NCI-H1694 treated with DMSO at 0.1 percent for 48 hours (cell line): ENCODE measurements around the gene TTLL11.
"Not testable (repeated sequence)": the region's sequence is repeated elsewhere in the genome, so short reads cannot be mapped to it uniquely, and the experiment has no call there.

ENCODE experiments used
- DNase-seq: peaks from one replicate; lab custom pipeline; 2025; lab: John Stamatoyannopoulos, UW

The TTLL11 gene

DNA sequence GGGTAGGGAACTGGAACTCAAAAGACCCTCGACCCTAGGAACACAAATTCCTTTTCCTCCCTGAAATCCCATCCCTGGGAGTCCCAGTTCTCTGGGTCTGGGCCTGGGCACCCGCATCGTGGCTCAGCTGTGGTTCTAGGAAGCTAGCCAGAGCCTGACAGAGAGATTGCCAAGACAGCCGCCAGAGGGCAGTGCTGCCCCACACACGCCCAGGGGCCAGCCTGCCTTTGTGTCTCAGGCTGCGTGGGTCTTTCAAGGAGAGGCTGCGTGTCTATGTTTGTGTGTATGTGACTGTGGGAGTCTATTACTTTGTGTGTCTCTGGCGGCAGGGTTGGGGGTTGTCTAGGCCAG, 32.0 kb upstream of the TTLL11 start:
- peak; percentile 51 for DNase-seq

- no peak for DNase-seq
Observed at GRCh38 chr9:122124528-122124927, 31.4 kb upstream of the TTLL11 start.

- no peak for DNase-seq
Observed at GRCh38 chr9:122124048-122124447, 30.9 kb upstream of the TTLL11 start.

- peak; percentile 46 for DNase-seq
Observed at GRCh38 chr9:122122903-122123632, 30.0 kb upstream of the TTLL11 start.

DNA sequence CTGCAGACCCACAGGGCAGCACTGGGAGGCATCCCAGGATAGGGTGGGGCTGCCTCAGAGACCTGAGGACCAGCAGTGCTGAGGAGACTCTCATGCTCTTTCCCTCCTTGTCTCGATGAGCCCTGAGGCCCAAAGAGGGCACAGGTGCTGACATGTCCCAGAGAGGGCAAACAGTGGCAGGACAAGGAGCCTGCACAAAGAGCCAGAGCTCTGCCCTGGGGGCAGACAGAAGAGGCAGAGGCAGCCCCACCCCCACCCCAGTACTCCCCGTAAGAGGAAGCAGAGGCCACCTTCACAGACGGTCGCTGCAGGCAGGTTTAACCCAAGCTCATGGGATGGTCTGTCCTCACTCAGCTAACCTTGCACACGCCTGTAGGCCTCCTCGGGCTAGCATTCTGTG, 29.4 kb upstream of the TTLL11 start:
- no peak for DNase-seq

DNA sequence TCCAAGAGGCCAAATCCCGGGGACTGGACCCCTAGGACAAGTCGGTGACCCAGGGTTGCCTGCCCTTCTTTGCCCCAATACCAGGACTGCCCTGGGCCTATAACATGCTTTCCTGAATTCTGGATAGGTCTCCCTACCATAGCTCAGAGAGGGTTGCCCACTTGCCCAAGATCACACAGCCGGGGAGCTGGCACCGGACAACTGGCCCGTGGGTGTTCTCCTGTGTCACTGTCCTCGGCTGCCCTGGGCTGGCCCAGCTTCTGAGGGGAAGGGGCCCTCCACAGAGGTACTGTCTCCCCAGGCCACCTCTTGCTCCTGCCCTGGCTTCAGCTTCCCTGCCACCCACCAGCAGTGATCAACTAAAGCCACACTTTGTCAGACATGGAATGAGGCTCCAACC, 28.8 kb upstream of the TTLL11 start:
- no peak for DNase-seq

GRCh38 chr9:122121391-122121790, 28.3 kb upstream of the TTLL11 start:
- no peak for DNase-seq

GRCh38 chr9:122120316-122121071, 27.4 kb upstream of the TTLL11 start:
- DNase-seq = no peak

DNA sequence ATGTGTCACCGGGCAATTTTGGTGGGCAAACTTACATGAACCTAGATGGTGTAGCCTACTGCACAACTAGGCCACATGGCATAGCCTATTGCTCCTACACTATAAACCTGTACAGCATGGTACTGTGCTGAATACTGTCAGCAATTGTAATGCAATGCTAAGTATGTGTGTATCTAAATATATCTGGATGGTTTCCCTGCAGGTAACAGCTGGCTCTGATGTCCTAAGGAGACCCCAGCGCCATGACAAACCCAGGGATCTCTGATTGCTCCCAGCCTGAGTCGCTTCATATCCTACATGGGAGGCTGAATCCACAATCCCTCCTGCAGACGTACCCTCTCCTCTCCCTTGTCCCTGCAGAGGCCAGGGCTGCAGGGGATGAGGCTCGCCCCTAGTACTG, 26.6 kb upstream of the TTLL11 start:
- DNase-seq = no peak

- DNase-seq = no peak
Observed at GRCh38 chr9:122119166-122119521, 26.0 kb upstream of the TTLL11 start.

DNA sequence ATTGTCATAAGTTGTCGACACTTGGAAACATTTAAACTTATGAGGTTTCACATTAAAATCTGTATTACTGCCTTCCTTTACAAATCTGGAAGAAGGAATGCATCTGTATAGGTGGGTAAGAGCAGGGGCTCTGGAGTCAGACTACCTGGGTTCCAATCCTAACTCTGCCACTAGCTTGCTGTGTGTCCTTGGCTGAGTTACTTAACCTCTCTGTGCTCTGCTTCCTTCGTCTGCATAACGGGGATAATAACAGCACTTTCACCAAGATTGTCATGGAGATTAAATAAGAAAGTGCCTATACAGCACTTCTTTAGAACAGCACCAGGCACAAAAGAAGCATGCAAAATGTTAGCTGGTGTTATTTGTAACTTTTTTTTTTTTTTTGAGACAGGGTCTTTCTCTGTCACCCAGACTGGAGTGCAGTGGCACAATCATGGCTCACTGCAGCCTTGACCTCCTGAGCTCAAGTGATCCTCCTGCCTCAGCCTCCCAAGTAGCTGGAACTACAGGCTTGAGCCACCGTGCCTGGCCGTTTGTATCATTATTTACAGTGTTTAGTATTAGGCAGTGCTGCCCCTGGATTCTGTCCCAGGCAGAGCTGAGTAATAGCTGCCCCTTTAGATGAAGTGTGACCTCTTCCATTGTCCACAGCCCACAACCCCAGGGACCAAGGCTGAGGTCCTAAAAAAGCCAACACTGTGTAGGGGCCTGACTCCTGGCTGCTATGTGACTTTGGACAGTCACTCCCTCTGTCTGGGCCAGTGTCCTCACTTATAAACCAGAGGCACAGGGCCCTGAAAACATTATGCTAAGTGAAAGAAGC, 25.4 kb upstream of the TTLL11 start:
- no peak for DNase-seq

DNA sequence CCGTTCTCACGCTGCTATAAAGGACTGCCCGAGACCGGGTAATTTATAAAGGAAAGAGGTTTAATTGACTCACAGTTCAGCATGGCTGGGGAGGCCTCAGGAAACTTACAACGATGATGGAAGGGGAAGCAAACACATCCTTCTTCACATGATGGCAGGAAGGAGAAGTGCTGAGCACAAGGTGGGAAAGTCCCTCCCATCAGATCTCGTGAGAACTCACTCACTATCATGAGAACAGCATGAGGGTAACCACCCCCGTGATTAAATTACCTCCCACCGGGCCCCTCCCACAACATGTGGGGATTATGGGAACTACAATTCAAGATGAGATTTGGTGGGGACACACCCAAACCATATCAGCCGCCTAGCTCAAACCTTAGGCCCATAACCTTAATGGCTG, 24.1 kb upstream of the TTLL11 start:
- DNase-seq = not testable (repeated sequence)

GRCh38 chr9:122116448-122117173, 23.5 kb upstream of the TTLL11 start:
- DNase-seq = no peak

DNA sequence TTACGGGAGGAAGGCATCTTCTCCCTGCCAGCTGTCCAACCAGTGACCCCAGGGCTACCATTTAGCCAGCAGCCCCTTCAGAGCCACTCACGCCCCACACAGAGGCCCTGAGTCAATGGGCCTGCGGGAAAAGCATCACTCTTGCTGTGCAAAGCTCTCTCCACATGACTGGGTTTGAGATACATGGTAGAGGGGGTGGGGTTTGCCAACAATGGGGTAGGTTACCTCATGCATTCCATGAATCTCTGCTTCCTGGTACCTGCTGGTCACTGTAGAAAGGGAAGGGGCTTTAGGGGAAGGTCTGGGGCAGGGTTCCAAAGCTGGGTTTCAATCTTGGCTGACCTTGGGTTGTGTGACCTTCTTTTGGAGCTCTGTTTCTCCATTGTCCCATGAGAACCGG, 22.9 kb upstream of the TTLL11 start:
- no peak for DNase-seq

DNA sequence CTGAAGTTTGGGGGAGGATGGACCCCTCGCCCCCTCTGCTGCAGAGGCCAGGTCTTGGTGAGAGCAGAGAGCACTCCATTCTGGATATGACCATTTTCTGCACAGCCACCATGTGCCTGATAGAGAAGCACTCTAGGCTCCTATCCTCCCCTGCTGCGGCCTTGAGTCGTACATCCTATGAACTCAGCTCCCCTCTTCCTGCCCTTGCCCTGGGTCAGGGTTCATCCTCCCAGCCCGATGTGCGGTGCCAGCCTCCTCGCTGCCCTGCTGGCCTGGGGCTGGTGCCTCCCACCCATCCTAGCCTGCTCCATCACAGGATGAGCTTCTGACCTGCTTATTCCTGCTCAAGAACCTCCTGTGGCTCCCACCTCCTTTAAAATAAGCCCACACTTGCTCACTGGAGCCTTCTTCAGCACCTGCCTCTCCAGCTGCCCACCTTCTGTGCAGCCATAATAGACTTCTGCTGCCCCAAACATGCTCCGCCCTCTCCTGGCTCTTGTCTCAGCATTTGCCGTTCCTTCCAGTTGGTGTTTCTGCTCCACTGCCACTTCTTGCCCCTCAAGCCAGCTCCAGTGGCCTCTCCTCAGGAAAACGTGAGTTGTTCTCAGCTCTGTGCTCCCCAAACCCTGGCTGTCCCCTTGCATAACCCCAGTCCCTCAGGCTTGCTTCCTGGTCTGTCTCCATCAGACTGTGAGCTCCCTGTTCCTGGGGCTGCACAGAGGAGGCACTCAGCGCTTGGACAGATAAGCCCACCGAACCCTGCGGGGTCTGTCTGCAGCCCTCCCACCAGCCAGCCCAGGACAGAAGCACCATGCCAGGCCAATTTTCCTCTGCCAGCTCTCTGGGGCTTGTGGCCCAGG, 22.3 kb upstream of the TTLL11 start:
- no peak for DNase-seq

- no peak for DNase-seq
Observed at GRCh38 chr9:122113574-122113973, 20.5 kb upstream of the TTLL11 start.

GRCh38 chr9:122112238-122112637, 19.1 kb upstream of the TTLL11 start:
- DNase-seq = no peak

- DNase-seq = no peak
Observed at GRCh38 chr9:122111413-122112085, 18.4 kb upstream of the TTLL11 start.

GRCh38 chr9:122110100-122110833, 17.2 kb upstream of the TTLL11 start:
- DNase-seq = no peak
